Heart left ventricle (tissue), 13 donors: Measurements from ENCODE around the gene GPR4.

ENCODE experiments used
- CTCF ChIP-seq, 12 donors: fragments of 200-600 bp; sonication (generic) in 4 of 12; IDR thresholded peaks; one replicate each; pipeline versions ENCODE4 v1.5.0 to v1.8.0; 2018 to 2022; ENCODE audit warnings: antibody characterized with exemption in 12 of 12, mild to moderate bottlenecking in 5 of 12
- POLR2A ChIP-seq, 2 donors: fragments of 450-650 bp; IDR thresholded peaks; one replicate each; pipeline ENCODE4 v1.6.1; 2017; ENCODE audit warnings: antibody characterized with exemption in 2 of 2, mild to moderate bottlenecking in 2 of 2, moderate library complexity in 2 of 2
- donor health status: ischemic (EF 13 %, LVEDD 7.1; RV severe dilation, severe dysfunction).
- donor health status: DM: no; HTN: yes; CAD: no.
- donor health status: DM: no; HTN: no; CAD: no.
- donor health status: ischemic (EF 25% LVEDD 6.9; RV normal size, moderate dysfunction).
- donor health status: ischemic (EF 25% LVEDD 5.7; RV mildly dilated, moderate dysfunction).
- donor health status: ischemic (EF 35%, LVEDD 5.7; RV mildly dilated, moderate dysfunction).
- donor health status: nonischemic (EF 11% LVEDD 7.7; RV severe dilation, severe dysfunction).
- donor health status: DM: yes; HTN: yes; CAD: no.
- donor health status: PGD.
- donor health status: ischemic (EF 29% LVEDD 5.4; RV normal size, mild dysfunction).
- donor health status: nonischemic (EF 23%, LVEDD 6.1; RV moderate dilation, normal function).

- TF ChIP-seq CTCF (IDR thresholded peaks at IDR 0.05) (no peak), POLR2A (IDR thresholded peaks at IDR 0.05) (no peak)
Measured at GRCh38 chr19:45547965-45548609, 53.9 kb downstream of the GPR4 start.
